Measurements from ENCODE around the gene HHAT.
A peak's percentile ranks its signal among the peaks of the same experiment; 100 is the strongest.
"Not testable (repeated sequence)": the region's sequence is repeated elsewhere in the genome, so short reads cannot be mapped to it uniquely, and the experiment has no call there.

Gene HHAT

DNA sequence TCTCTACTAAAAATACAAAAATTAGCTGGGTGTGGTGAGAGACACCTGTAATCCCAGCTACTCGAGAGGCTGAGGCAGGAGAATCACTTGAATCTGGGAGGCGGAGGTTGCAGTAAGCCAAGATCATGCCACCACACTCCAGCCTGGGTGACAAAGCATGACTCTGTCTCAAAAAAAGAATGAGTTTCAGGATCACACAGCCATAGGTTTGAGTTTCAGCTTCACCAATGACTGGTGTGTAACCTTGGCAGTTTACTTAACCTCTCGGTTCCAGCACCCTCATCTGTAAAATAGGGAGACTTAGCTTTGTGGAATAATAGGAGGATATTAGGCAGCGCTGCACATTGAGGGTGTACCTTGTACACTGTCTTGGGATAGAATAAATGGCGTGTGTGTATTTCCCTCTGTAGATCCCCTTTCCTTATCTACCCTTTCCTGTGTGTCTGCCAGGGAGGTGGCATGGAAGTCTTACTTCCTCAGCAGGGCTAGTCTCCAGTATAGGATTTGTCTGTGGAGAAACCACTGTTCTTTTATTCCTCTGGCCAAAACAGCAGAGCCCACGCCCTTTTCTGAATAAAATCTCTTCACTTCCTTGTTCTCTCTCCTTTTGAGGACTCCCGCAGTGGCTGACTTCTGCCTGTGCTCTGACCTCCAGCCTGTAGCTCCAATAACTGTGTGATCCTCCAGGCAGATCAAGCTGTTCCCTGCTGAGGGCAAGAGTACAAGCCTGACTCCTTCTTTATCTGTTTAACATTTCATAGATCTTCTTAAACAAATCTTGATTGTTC is 90.4 kb downstream of the HHAT start:
- no peaks in the 10 kb centered on the region for H3K36me3 Mint-ChIP-seq (ENCODE audit: insufficient read depth)
- no peaks in the 10 kb centered on the region for H3K4me1 Mint-ChIP-seq (ENCODE audit: low read depth in 2 of 2)
- H3K4me3 Mint-ChIP-seq, result no peak overlapping the region
- DNase-seq, result no peak
- H3K27ac Mint-ChIP-seq, result no peak overlapping the region
- H3K27me3 Mint-ChIP-seq, result no peaks in the 10 kb centered on the region
- ATAC-seq (replicated peaks), result no peak
- H3K9me3 Mint-ChIP-seq, result no peaks in the 10 kb centered on the region

DNA sequence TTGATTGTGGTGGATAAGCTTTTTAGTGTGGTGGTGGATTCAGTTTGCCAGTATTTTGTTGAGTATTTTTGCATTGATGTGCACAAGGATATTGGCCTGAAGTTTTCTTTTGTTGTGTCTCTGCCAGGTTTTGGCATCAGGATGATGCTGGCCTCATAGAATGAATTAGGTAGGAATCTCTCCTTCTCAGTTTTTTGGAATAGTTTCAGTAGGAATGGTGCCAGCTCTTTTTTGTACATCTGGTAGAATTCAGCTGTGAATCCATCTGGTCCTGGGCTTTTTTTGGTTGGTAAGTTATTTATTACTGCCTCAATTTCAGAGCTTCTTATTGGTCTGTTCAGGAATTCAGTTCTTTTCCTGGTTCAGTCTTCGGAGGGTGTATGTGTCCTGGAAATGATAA is 98.0 kb downstream of the HHAT start:
- not testable (repeated sequence) for H3K9me3 Mint-ChIP-seq; DNase-seq; H3K4me3 Mint-ChIP-seq; H3K36me3 Mint-ChIP-seq (ENCODE audit: insufficient read depth); H3K4me1 Mint-ChIP-seq (ENCODE audit: low read depth in 2 of 2); H3K27me3 Mint-ChIP-seq; H3K27ac Mint-ChIP-seq; ATAC-seq (replicated peaks)

DNA sequence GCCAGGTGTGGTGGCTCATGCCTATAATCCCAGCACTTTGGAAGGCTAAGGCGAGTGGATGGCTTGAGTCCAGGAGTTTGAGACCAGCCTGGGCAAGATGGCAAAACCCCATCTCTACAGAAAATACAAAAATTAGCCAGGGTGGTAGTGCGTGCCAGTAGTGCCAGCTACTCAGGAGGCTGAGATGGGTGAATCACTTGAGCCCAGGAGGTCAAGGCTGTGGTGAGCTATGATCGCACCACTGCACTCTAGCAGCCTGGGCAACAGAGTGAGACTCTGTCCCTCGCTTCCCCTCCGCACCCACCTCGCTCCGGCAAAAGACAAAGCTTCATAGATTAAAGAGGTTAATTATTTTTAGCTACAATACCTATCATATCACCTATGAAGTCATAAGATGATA is 100.0 kb downstream of the HHAT start:
- no peak overlapping the region for H3K4me3 Mint-ChIP-seq
- no peaks in the 10 kb centered on the region for H3K4me1 Mint-ChIP-seq (ENCODE audit: low read depth in 2 of 2)
- DNase-seq (no peak), ATAC-seq (replicated peaks) (no peak)
- H3K27ac Mint-ChIP-seq, result no peak overlapping the region
- H3K27me3 Mint-ChIP-seq, result no peaks in the 10 kb centered on the region
- H3K36me3 Mint-ChIP-seq (ENCODE audit: insufficient read depth), result no peaks in the 10 kb centered on the region
- no peaks in the 10 kb centered on the region for H3K9me3 Mint-ChIP-seq

DNA sequence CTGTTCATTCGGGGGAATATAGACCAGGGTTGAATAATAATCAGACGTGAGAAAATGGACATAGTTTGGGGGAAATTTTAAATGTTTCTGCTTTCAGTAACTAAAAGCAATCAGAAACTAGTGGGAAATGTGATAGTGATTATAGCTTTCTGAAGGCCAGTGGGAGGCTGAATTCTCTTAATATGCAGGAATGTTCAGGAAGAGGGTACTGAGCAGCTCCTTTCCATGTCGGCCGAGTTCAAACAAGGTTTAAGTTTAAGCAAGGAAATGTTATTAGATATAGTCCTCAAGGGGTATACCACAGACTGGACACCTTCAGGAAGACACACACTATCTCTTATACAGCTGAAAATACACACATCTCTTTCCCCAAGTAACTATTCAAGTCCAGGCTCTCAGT is 105.5 kb downstream of the HHAT start:
- Mint-ChIP-seq H3K4me1 (ENCODE audit: low read depth in 2 of 2) (no peaks in the 10 kb centered on the region), H3K27ac (no peak overlapping the region)

DNA sequence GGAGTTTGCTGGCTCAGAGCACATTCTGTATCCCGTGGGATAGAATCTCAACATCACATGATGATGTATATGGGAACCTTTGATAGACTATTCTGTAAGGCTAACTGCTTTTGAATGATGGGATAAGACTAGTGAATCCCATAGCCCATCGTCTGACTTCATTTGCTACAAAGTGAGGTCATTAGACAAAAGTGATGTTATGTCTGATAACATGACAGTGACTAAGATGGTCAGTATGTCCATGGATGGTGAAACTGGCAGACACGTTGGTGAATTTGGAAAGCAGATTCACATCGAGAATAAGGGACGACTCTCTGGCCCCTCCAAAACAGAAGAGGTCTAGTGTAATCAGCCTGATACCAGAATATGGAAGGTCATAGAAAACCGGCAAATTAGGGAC is 108.4 kb downstream of the HHAT start:
- no peaks in the 10 kb centered on the region for H3K36me3 Mint-ChIP-seq (ENCODE audit: insufficient read depth)
- no peaks in the 10 kb centered on the region for H3K9me3 Mint-ChIP-seq
- no peaks in the 10 kb centered on the region for H3K27me3 Mint-ChIP-seq
- no peaks in the 10 kb centered on the region for H3K4me1 Mint-ChIP-seq (ENCODE audit: low read depth in 2 of 2)
- H3K27ac Mint-ChIP-seq, result no peak overlapping the region
- DNase-seq, result no peak
- no peak for ATAC-seq (replicated peaks)
- no peak overlapping the region for H3K4me3 Mint-ChIP-seq

More for the DNA sequence above, 105.5 kb downstream of the HHAT start:
- Mint-ChIP-seq H3K9me3 (no peaks in the 10 kb centered on the region), H3K4me3 (no peak overlapping the region), H3K36me3 (ENCODE audit: insufficient read depth) (no peaks in the 10 kb centered on the region), H3K27me3 (no peaks in the 10 kb centered on the region)
- ATAC-seq (replicated peaks), result no peak
- DNase-seq, result no peak

DNA sequence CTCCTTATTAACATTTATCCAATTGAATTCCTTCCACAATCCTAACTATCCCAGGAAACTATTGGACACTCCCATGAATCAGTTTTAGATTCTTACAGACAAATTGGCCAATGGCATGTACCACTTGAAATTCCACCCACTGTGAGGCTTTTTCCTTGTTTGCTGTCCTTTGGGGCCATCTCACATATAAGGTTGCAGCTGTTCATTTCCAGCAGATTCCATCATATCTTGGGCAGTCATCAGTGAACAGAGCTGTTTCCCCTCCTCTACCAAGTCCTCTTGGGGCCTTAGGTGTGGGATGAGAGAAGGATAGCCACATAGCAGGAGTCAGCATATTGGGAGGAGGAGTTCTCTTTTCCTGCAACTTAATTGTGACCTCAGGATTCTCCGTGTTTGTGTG is 109.1 kb downstream of the HHAT start:
- no peaks in the 10 kb centered on the region for H3K36me3 Mint-ChIP-seq (ENCODE audit: insufficient read depth)
- no peaks in the 10 kb centered on the region for H3K9me3 Mint-ChIP-seq
- no peaks in the 10 kb centered on the region for H3K27me3 Mint-ChIP-seq
- DNase-seq (no peak), ATAC-seq (replicated peaks) (no peak)
- H3K4me3 Mint-ChIP-seq, result no peak overlapping the region
- no peaks in the 10 kb centered on the region for H3K4me1 Mint-ChIP-seq (ENCODE audit: low read depth in 2 of 2)
- no peak overlapping the region for H3K27ac Mint-ChIP-seq

DNA sequence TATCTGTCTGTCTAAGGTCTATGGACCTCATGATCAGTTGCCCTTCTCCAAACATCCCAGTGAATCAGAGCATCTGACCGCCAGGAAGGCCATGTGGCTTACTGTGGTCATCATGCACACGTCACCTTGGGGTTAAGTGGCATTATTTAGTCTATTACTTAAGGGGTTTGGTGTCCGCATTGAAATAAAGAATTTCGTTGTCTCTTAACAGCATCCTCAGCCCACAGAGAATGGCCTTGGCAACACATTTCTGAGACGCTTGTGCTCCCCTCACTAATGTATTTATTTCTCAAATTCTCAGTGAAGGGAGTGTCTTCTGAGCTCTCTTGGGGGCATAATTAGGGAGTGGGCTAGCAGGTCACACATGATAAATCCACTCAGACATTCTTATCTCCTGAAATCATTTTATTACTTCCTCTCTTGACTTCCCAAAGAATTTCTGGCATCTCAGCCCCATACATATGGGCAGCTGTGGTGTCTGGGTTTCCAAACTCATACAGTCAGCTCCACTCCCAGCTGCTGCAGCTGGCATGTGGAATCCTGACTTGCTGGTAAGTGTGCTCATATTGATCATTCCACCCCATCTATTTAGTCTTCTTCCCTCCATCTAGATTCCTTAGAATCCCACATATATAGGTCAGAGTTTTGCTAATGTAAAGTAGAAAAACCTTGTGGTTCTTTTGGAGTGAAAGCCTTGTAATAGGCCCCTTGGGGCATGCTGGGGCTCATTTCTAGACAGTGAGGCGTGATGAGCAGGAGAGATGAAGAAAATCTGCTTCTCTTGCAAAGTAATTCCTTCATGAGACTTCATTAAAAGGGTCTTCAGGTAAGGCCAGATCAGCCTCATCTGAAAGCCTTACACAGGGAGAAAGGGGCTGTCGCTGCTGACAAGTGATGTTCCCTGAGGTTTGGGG is 110.5 kb downstream of the HHAT start:
- Mint-ChIP-seq H3K36me3 (ENCODE audit: insufficient read depth) (no peaks in the 10 kb centered on the region), H3K27ac (no peak overlapping the region), H3K4me3 (no peak overlapping the region), H3K27me3 (no peaks in the 10 kb centered on the region), H3K4me1 (ENCODE audit: low read depth in 2 of 2) (no peaks in the 10 kb centered on the region), H3K9me3 (no peaks in the 10 kb centered on the region)
- DNase-seq, result no peak
- ATAC-seq (replicated peaks), result no peak

DNA sequence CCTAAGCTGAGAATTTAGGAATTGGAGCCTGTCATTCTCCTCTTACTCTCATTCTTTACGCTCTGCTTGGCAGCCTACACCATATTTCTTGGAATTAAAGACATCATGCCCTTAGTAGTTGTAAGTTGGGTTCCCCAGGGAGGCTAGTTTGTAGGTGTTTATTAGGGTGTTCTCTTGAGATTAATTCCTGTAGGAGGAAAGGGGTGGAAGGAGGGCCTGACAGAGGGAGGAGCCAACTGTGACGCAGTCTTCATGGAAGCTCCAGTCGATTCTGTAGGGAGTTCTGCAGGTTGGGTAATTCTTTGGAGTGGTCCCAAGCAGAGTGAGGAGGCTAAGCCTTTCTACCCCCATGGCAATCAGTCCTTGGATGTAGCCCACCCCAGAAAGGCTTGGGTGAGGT is 111.4 kb downstream of the HHAT start:
- Mint-ChIP-seq H3K27me3 (no peaks in the 10 kb centered on the region), H3K9me3 (no peaks in the 10 kb centered on the region), H3K4me3 (no peak overlapping the region), H3K27ac (no peak overlapping the region), H3K36me3 (ENCODE audit: insufficient read depth) (no peaks in the 10 kb centered on the region), H3K4me1 (ENCODE audit: low read depth in 2 of 2) (no peaks in the 10 kb centered on the region)
- ATAC-seq (replicated peaks) (no peak), DNase-seq (no peak)

DNA sequence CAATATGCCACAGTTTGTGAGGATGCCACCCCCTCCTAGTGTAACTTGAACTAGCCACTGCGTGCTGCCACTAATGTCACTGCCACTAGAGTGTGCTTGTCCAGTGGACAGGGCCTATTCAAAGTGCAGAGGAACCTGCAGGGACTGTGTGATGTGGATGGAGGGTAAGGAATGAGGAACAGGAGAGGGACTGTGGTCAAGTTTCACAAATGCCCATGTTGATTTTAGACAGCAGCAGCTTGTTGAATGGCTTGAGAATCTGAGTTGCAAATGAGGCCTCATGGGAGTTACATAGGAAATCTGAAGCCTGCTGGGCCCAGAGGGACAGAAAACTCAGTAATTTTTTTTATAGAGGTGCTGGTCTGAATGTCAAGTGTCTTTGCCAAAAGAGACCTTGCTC is 112.3 kb downstream of the HHAT start:
- Mint-ChIP-seq H3K27me3 (no peaks in the 10 kb centered on the region), H3K4me1 (ENCODE audit: low read depth in 2 of 2) (peaks cover 0 to 5% of the 10 kb centered on the region in 2 donors), H3K36me3 (ENCODE audit: insufficient read depth) (no peaks in the 10 kb centered on the region), H3K9me3 (no peaks in the 10 kb centered on the region), H3K4me3 (no peak overlapping the region), H3K27ac (no peak overlapping the region)
- ATAC-seq (replicated peaks) (no peak), DNase-seq (no peak)

DNA sequence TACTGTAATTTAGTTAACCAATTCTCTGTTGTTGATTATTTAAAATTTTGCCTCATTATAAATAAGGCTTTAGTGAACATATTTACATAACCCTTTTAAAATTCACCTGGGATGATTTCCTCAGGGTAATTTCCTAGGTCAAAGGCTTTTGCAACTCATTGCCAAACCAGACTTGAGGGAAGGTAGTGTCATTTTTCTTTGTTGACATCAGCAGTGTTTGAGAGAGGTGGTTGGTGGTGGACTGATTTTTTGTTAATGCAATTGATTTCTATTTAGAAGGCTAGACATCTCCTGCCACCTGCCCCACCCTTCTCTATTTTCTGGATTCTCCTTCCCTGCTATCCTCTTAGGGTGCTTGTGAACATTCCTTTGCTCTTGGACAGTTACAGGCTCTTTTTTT is 116.8 kb downstream of the HHAT start:
- DNase-seq (no peak), ATAC-seq (replicated peaks) (no peak)
- no peak overlapping the region for H3K4me3 Mint-ChIP-seq
- H3K9me3 Mint-ChIP-seq, result no peaks in the 10 kb centered on the region
- no peak overlapping the region for H3K27ac Mint-ChIP-seq
- no peaks in the 10 kb centered on the region for H3K36me3 Mint-ChIP-seq (ENCODE audit: insufficient read depth)
- H3K4me1 Mint-ChIP-seq (ENCODE audit: low read depth in 2 of 2), result peaks cover 7 to 13% of the 10 kb centered on the region in 2 donors
- no peaks in the 10 kb centered on the region for H3K27me3 Mint-ChIP-seq

DNA sequence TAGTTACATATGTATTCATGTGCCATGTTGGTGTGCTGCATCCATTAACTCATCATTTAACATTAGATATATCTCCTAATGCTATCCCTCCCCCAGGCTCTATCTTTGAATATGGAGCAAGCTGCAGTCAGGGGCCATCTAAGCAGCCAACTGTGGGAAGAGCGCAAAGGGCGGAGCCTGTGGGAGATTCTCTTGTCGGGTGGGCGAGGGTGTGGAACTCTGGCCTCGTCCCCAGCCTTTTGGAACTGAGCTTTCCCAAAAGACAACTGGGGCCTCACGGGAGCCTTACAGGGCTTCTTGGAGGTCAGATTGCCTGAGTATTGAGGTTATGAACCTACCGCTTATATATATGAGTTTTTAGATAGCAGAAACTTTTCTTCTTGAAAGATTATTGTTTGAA is 117.2 kb downstream of the HHAT start:
- Mint-ChIP-seq H3K27me3 (no peaks in the 10 kb centered on the region), H3K9me3 (no peaks in the 10 kb centered on the region), H3K4me1 (ENCODE audit: low read depth in 2 of 2) (peaks cover 7 to 13% of the 10 kb centered on the region in 2 donors), H3K27ac (peak overlapping the region; percentile 54 to 59), H3K4me3 (peak overlapping the region in 1 of 2 donors; percentile 30), H3K36me3 (ENCODE audit: insufficient read depth) (no peaks in the 10 kb centered on the region)
- DNase-seq (no peak), ATAC-seq (replicated peaks) (no peak)

DNA sequence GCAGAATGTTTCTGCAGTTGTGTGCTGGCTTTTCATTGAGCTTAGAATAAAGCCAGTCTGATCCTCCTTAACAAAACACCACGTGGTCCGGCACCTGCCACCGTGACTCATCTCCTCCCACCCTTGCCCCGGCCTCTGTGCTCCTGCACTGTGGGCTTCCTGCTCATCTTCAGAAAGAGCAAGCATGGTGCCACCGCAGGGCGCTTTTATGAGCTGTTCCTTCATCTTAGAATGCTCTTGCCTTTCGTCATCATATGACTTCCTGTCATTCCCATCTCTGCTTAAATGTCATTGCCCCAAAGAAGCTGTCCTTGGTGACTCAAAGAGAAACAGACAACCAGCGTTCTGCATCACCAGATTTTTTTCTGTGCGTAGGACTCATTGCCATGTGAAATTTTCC is 117.8 kb downstream of the HHAT start:
- Mint-ChIP-seq H3K9me3 (no peaks in the 10 kb centered on the region), H3K27ac (peak overlapping the region; percentile 54 to 59), H3K4me1 (ENCODE audit: low read depth in 2 of 2) (peaks cover 7 to 13% of the 10 kb centered on the region in 2 donors), H3K4me3 (peak overlapping the region; percentile 3 to 30), H3K27me3 (no peaks in the 10 kb centered on the region), H3K36me3 (ENCODE audit: insufficient read depth) (no peaks in the 10 kb centered on the region)
- DNase-seq (peak; percentile 12 to 45 (median 15)), ATAC-seq (replicated peaks) (peak; percentile 99)

DNA sequence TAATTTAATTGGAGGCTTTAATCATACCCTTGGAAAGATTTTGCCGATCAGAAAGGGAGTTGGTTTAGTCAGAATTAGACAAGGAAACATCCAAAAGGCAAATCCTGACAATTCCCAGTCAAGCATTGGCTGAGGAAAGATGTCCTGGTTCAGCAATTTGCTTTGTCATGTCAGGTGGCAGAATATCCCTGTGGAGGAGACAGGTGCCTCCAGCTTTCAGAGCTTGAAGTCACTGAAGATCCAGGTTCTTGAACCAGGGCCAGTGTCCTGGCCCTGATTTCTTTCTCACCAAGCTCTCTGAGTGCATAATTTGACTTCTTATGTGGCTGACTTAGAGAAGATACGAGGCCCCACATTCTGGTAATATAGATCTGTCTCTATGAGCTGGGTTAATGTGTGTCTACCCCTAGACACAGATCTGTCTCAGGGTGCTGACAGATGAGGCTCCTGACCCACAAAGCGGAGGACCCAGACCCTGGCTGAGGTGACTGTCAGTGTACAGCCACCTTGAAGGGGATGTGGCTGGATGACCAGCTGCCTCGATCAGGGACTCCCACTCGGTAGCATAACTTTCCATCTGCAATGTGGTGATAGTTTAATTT is 118.9 kb downstream of the HHAT start:
- Mint-ChIP-seq H3K27ac (no peak overlapping the region), H3K36me3 (ENCODE audit: insufficient read depth) (no peaks in the 10 kb centered on the region), H3K27me3 (no peaks in the 10 kb centered on the region), H3K9me3 (no peaks in the 10 kb centered on the region), H3K4me1 (ENCODE audit: low read depth in 2 of 2) (peaks cover 7 to 13% of the 10 kb centered on the region in 2 donors), H3K4me3 (no peak overlapping the region)
- ATAC-seq (replicated peaks) (no peak), DNase-seq (no peak)

Measured in effector memory CD8-positive, alpha-beta T cell (primary cell).